D721Med (cell line): Measurements from ENCODE around the gene KCNQ2.

Experiments
- DNase-seq: peaks from one replicate; pipeline ENCODE4 v3.0.0; 2011; ENCODE audit warnings: low spot score; ENCODE audit not compliant: insufficient read length
- FAIRE-seq: peaks from 2 replicates; lab custom pipeline; 2011; peaks lifted over from hg19 to GRCh38; lab: Jason Lieb, UNC
- TF ChIP-seq, protein P1 (sequence below): IDR thresholded peaks from 2 replicates; pipeline ENCODE4 v1.5.1; 2012; ENCODE audit warnings: mild to moderate bottlenecking, control low read depth; ENCODE audit not compliant: insufficient read depth; ENCODE audit errors: missing control alignments

Gene KCNQ2

GRCh38 chr20:63376283-63377250 is 95.9 kb downstream of the KCNQ2 start:
- TF ChIP-seq, protein P1, sequence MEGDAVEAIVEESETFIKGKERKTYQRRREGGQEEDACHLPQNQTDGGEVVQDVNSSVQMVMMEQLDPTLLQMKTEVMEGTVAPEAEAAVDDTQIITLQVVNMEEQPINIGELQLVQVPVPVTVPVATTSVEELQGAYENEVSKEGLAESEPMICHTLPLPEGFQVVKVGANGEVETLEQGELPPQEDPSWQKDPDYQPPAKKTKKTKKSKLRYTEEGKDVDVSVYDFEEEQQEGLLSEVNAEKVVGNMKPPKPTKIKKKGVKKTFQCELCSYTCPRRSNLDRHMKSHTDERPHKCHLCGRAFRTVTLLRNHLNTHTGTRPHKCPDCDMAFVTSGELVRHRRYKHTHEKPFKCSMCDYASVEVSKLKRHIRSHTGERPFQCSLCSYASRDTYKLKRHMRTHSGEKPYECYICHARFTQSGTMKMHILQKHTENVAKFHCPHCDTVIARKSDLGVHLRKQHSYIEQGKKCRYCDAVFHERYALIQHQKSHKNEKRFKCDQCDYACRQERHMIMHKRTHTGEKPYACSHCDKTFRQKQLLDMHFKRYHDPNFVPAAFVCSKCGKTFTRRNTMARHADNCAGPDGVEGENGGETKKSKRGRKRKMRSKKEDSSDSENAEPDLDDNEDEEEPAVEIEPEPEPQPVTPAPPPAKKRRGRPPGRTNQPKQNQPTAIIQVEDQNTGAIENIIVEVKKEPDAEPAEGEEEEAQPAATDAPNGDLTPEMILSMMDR = no peak
- no peak for DNase-seq
- FAIRE-seq = no peak

DNA sequence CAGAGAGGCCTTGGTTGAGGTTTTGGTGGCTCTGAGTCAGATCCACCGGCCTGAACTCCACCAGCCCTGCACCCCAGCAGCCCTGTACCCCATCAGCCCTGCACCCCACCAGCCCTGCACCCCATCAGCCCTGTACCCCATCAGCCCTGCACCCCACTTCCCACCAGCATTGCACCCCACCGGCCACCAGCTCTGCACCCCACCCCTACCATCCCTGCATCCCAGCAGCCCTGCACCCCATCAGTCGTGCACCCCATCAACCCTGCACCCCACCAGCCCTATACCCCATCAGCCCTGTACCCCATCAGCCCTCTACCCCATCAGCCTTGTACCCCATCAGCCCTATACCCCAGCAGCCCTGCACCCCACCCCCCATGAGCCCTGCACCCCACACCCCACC is 97.0 kb downstream of the KCNQ2 start:
- FAIRE-seq = no peak
- DNase-seq = no peak
- TF ChIP-seq, protein P1 = no peak

DNA sequence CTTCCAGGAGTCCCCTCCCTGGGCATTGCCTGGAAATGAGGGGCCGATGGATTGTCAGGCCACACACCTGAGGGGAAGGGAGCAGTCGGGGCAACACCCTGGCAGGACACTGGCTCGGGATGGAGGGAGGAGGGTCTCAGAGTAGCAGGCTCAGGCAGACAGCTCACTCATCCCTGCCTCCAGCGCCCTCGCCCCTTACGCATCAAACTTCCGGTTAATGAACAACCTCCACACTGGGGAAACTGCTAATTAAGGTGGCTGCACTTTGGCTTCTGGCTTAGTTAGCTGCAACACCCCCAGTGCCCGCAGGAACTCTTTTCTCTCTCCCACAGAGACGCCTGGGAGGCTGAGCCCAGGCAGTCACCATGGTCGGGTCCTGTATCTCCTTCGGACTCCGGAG is 98.0 kb downstream of the KCNQ2 start:
- DNase-seq = no peak
- TF ChIP-seq, protein P1 = no peak
- no peak for FAIRE-seq

- TF ChIP-seq, protein P1 = no peak
- no peak for DNase-seq
Observed at GRCh38 chr20:63373996-63374395, 98.5 kb downstream of the KCNQ2 start.

GRCh38 chr20:63372971-63373885 is 99.2 kb downstream of the KCNQ2 start:
- FAIRE-seq (no peak), DNase-seq (no peak)
- TF ChIP-seq, protein P1 = no peak

More at GRCh38 chr20:63373996-63374395, 98.5 kb downstream of the KCNQ2 start:
- FAIRE-seq = no peak

GRCh38 chr20:63371291-63371865 is 101.1 kb downstream of the KCNQ2 start:
- no peak for DNase-seq
- FAIRE-seq = no peak
- TF ChIP-seq, protein P1 = no peak
